IMR-90 (cell line): ENCODE results near the gene NR1H2. TPM values are rescaled to one million over a fixed set of nuclear protein-coding genes. Genes with fewer than 3 reads are reported as not detected.
A peak's percentile ranks its signal among the peaks of the same experiment; 100 is the strongest.

Source experiments
- CEBPB ChIP-seq: IDR thresholded peaks from 2 replicates; pipeline ENCODE4 v1.6.1; 2012; ENCODE audit warnings: low read depth, low read length, improper control_type of control experiment
- polyA plus RNA-seq, 3 experiments: library from polyadenylated mRNA; depleted of rRNA; stranded (reverse); fragments of >200 nt; gene quantifications; 2 replicates each; pipeline ENCODE4 v1.2.3, GENCODE V29; 2012; ENCODE audit warnings: low replicate concordance in 1 of 3
- total RNA-seq: library from RNA; depleted of rRNA; stranded (reverse); fragments of >200 nt; gene quantifications from 2 replicates; pipeline ENCODE4 v1.2.3, GENCODE V29; 2012
- TF ChIP-seq, protein P1 (sequence below): conservative IDR thresholded peaks from 2 replicates; pipeline ENCODE4 v1.5.1; 2012; ENCODE audit warnings: mild to moderate bottlenecking, low read depth, low read length, improper control_type of control experiment

The NR1H2 gene
- total and polyA plus RNA-seq, 2 of the 4 experiments (the other 2 are of a cell fraction), result 37.8 to 48.4 TPM

DNA sequence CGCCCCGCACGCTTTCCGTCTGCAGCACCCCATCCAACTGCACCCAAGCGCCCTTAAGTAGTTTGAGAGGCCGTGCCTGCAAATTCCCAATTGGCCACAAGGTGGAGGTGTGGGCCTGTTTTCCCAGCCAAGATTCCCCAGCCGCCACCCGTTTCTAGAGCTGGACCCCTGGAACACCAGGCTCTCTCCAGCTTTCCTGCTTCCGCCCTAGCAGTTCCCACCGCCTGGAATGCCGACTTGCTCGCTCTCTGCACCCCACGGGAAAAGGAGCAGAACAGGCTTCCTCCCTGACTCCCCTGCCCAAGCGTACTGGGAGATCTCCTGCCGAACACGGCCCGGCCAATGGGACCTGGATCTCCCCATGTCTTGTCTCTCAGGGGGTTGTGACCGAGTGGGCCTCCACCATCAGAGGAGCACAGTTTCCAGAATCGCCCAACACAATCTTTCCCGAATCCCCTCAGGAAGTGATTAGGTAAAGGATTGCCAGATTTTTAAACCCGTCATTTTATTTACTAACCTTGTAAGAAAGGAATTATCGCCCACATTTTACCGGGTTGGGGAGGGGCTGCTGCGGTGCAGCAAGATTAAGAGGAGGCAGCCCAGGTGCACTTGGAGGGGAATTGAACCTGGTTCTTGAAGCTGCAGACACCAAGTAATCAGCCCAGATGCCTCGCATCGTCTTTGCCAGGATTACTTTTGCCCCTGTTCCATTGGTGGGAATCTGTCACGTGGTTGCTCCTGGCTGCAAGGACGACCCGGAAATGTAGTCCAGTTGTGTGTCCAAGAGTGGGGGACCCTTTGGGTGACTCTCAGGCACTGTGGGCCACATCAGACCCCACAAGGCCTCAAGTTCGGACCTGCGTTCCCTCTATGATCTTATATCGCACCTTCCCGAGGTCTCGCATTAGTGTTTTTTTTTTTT lies 7.3 kb upstream of the NR1H2 start (continued):
- TF ChIP-seq, protein P1, sequence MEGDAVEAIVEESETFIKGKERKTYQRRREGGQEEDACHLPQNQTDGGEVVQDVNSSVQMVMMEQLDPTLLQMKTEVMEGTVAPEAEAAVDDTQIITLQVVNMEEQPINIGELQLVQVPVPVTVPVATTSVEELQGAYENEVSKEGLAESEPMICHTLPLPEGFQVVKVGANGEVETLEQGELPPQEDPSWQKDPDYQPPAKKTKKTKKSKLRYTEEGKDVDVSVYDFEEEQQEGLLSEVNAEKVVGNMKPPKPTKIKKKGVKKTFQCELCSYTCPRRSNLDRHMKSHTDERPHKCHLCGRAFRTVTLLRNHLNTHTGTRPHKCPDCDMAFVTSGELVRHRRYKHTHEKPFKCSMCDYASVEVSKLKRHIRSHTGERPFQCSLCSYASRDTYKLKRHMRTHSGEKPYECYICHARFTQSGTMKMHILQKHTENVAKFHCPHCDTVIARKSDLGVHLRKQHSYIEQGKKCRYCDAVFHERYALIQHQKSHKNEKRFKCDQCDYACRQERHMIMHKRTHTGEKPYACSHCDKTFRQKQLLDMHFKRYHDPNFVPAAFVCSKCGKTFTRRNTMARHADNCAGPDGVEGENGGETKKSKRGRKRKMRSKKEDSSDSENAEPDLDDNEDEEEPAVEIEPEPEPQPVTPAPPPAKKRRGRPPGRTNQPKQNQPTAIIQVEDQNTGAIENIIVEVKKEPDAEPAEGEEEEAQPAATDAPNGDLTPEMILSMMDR, result peak; percentile 84
- no peak for TF ChIP-seq CEBPB
